Common myeloid progenitor, CD34-positive (primary cell): Measurements from ENCODE around the gene KDM7A.
A peak's percentile ranks its signal among the peaks of the same experiment; 100 is the strongest.

Experiments
- CTCF ChIA-PET: fragments of 350-600 bp; sonication (Branson Sonifier 250); formaldehyde crosslinking; loops from one replicate; lab custom pipeline; 2021; ENCODE audit warnings: antibody characterized with exemption; lab: Charles Lee
- POLR2A ChIA-PET: fragments of 350-600 bp; sonication (Branson Sonifier 250); formaldehyde crosslinking; loops from one replicate; lab custom pipeline; 2021; ENCODE audit warnings: antibody characterized with exemption; lab: Charles Lee
- DNase-seq, 3 donors: peaks; one replicate each; pipeline versions ENCODE4 v3.0.0 to v3.0.0-alpha.2; 2013
- H3K27ac ChIP-seq, 2 experiments: 1 replicate in 1 of 2; 2 replicates in 1 of 2; pipeline ENCODE4 v1.7.0; 2013; ENCODE audit warnings: inconsistent platforms in 2 of 2, low read length in 2 of 2, mild to moderate bottlenecking in 2 of 2, low read depth in 1 of 2, moderate library complexity in 1 of 2; ENCODE audit not compliant: severe bottlenecking in 2 of 2, insufficient read depth in 1 of 2, poor library complexity in 1 of 2
- H3K27me3 ChIP-seq, 5 experiments: replicated peaks in 2 of 5; 1 replicate in 3 of 5; 2 replicates in 2 of 5; pipeline versions ENCODE4 v1.6.1 to v1.7.0; 2013; ENCODE audit warnings: low read length in 4 of 5, mild to moderate bottlenecking in 2 of 5, moderate library complexity in 2 of 5, inconsistent platforms in 1 of 5; ENCODE audit not compliant: insufficient read depth in 5 of 5, control insufficient read depth in 4 of 5
- H3K36me3 ChIP-seq, 4 experiments: 1 replicate in 2 of 4; 2 replicates in 2 of 4; pipeline versions ENCODE4 v1.6.1 to v1.7.0; 2013; ENCODE audit warnings: low read length in 3 of 4, control low read depth in 1 of 4, mild to moderate bottlenecking in 1 of 4; ENCODE audit not compliant: control insufficient read depth in 4 of 4, insufficient read depth in 4 of 4
- H3K4me1 ChIP-seq, 4 experiments: 1 replicate in 3 of 4; 2 replicates in 1 of 4; pipeline versions ENCODE4 v1.6.1 to v1.7.1; 2013; ENCODE audit warnings: low read length in 3 of 4, mild to moderate bottlenecking in 3 of 4, control low read depth in 1 of 4, inconsistent platforms in 1 of 4, moderate library complexity in 1 of 4; ENCODE audit not compliant: control insufficient read depth in 4 of 4, insufficient read depth in 4 of 4; ENCODE audit errors: control extremely low read depth in 1 of 4
- H3K4me3 ChIP-seq, 7 experiments: 1 replicate in 4 of 7; 2 replicates in 3 of 7; pipeline versions ENCODE4 v1.5.1 to v1.7.0; 2013; ENCODE audit warnings: mild to moderate bottlenecking in 7 of 7, low read length in 6 of 7, moderate library complexity in 6 of 7, inconsistent platforms in 2 of 7, low read depth in 2 of 7, control low read depth in 1 of 7; ENCODE audit not compliant: insufficient read depth in 4 of 7, control insufficient read depth in 1 of 7; ENCODE audit errors: extremely low read depth in 1 of 7
- H3K9me3 ChIP-seq, 5 experiments: 1 replicate in 4 of 5; 2 replicates in 1 of 5; pipeline versions ENCODE4 v1.6.1 to v1.7.1; 2013; ENCODE audit warnings: low read length in 4 of 5, mild to moderate bottlenecking in 2 of 5, inconsistent platforms in 1 of 5, low read depth in 1 of 5, moderate library complexity in 1 of 5; ENCODE audit not compliant: control insufficient read depth in 4 of 5, insufficient read depth in 2 of 5; ENCODE audit errors: control extremely low read depth in 1 of 5
- WGBS: methylation state at CpG from one replicate; pipeline ENCODE4 v1.1.5; 2013; ENCODE audit not compliant: insufficient coverage; 5-methylcytosine and 5-hydroxymethylcytosine counted together

The KDM7A gene

DNA sequence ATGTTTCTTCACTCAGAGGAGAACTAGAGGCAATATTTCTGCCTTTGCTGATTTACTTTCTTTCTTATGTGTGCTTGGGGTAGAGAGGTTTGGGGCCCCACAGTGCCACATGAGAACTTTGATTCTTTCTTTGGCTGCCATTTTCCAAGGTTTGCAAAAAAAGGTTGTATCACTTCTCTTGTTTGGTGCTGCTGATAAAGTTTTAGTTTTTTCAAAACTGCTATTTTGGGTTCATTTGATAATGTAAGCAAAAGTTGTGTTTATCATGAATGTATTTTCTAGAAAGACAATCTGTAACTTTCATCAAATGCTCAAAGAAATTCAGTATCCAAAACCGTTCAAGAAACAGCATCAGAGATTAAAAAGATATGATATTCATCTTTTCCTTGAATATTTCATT is 83.4 kb downstream of the KDM7A start:
- no peak for DNase-seq
- H3K36me3 ChIP-seq = peaks cover 0 to 32% (median 10%) of the 10 kb centered on the region in 4 experiments

DNA sequence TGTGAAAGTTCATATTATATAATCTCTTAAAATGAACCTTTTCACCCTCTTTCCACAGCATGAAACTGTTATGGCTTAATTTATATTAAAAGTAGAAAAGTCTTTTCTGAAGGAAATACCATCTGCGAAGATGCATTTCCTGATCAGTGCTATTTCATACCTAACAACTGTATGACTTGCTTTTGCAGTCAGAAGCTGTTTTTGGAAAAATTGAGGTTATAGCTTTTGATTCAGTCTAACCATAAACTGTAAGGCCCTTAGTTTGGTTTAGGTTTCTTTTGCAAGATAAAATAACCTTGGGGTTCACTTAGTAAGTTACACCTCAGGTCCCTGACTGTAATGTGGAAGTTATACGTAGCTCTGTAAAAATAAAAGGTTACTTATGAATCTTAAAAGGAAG is 91.3 kb downstream of the KDM7A start:
- H3K9me3 ChIP-seq = no peaks in the 10 kb centered on the region
- WGBS = no CpG with 5 or more reads among the region's 2 CpGs
- no peaks in the 10 kb centered on the region for H3K36me3 ChIP-seq
- H3K4me1 ChIP-seq = peaks cover 4 to 9% (median 8%) of the 10 kb centered on the region in 4 experiments
- no peak for DNase-seq
- H3K27ac ChIP-seq = no peak overlapping the region
- H3K4me3 ChIP-seq = no peak overlapping the region
- ChIA-PET POLR2A (no interaction called here), CTCF (interaction anchor here (1.2 kb wide), 2 partner anchors 22 to 26 kb away, joined by 3 read pairs; no protein-coding TSS in a partner anchor)
- peaks cover 0 to 6% (median 0%) of the 10 kb centered on the region in 5 experiments for H3K27me3 ChIP-seq

More for the DNA sequence above, 83.4 kb downstream of the KDM7A start:
- ChIA-PET CTCF (interaction anchor here (1.2 kb wide), 1 partner anchor 19 kb away, joined by 5 read pairs; no protein-coding TSS in a partner anchor), POLR2A (no interaction called here)
- WGBS = no CpG with 5 or more reads among the region's 1 CpG
- H3K4me3 ChIP-seq = no peak overlapping the region
- no peaks in the 10 kb centered on the region for H3K27me3 ChIP-seq
- H3K9me3 ChIP-seq = no peaks in the 10 kb centered on the region
- no peak overlapping the region for H3K27ac ChIP-seq
- no peaks in the 10 kb centered on the region for H3K4me1 ChIP-seq

DNA sequence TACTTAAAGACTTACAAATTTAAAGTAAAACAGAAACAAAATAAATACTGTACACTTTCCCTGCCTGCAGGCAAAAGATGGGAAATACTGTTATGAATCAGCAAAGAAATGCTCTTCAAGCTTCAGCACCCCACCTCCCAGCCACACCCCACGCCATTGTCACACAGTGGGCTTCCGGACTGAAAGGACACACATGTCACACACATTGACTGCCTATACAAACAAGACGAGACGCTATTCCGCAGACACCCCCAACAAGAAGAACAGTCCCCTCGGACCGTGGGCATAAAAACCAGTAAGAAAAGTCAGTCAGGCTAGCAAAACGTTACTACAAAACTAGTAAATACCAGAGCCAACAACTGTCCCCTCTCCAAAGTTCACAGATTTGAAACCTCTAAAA is 91.8 kb downstream of the KDM7A start:
- Histone ChIP-seq H3K27me3 (peaks cover 0 to 6% (median 0%) of the 10 kb centered on the region in 5 experiments), H3K4me3 (no peak overlapping the region), H3K9me3 (no peaks in the 10 kb centered on the region), H3K27ac (no peak overlapping the region), H3K36me3 (no peaks in the 10 kb centered on the region), H3K4me1 (peaks cover 4 to 9% (median 8%) of the 10 kb centered on the region in 4 experiments)
- WGBS = 78% methylated on average over 6 of the region's 8 CpGs
- ChIA-PET CTCF (interaction anchor here (1.2 kb wide), 2 partner anchors 21 to 26 kb away, joined by 3 read pairs; no protein-coding TSS in a partner anchor), POLR2A (no interaction called here)
- peak in 1 of 3 donors; percentile 37 for DNase-seq

DNA sequence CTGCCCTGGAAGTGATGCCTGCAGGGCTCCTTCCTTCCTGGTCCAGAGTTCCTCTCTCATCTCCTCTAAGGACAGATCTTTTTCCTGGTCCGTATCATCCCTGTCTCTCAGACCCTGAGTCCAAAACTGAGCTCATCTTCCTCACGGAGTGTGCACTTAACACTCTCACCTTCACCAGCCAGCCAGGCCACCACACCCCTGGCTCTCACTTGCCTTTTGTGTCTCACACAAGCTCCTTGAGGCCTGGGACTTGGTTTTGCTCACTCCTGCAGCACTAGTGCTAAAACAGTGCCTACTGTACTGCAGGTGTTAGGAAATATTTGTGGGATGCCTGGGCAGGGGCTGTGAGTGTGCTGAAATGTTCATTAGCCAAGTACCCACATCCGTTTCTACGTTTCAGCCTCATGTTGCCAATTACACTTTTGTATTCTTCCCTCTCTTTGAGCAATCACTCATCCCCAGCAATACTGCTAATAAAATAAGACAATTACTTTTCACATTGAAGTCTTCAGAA is 92.6 kb downstream of the KDM7A start:
- CTCF ChIA-PET = interaction anchor here (0.9 to 1.4 kb wide), 3 partner anchors 8 to 21 kb away, joined by 3 to 6 read pairs (median 3); partner anchors contain the start of gene PARP12
- H3K36me3 ChIP-seq = no peaks in the 10 kb centered on the region
- 92% methylated on average over 2 of the region's 4 CpGs for WGBS
- H3K4me3 ChIP-seq = no peak overlapping the region
- H3K9me3 ChIP-seq = no peaks in the 10 kb centered on the region
- H3K27ac ChIP-seq = no peak overlapping the region
- peak in 1 of 3 donors; percentile 63 for DNase-seq
- H3K4me1 ChIP-seq = peaks cover 4 to 9% (median 8%) of the 10 kb centered on the region in 4 experiments
- POLR2A ChIA-PET = no interaction called here
- peaks cover 0 to 6% (median 0%) of the 10 kb centered on the region in 5 experiments for H3K27me3 ChIP-seq

DNA sequence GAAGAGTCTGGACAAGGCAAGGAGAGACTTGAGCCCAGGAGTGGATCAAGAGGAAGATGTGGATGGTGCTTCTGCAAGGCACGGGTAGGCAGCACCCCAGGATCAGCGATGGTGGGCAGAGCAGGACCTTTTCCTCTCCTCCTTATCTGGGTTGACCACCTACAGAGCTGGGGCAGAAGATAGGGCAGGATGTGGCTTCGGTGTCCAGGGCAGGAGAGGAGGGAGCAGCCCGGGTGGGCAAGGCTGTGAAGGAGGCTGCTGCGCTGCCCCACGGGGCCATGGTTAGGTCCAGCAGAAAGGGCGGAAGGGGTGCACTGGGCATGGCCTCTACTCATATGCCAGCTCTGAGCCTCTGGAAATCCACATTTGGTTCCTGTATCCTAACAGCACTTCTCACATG is 94.0 kb downstream of the KDM7A start:
- CTCF ChIA-PET = interaction anchor here (1.1 to 1.4 kb wide), 2 partner anchors 20 to 243 kb away, joined by 4 to 6 read pairs; partner anchors contain the start of gene PARP12
- Histone ChIP-seq H3K27me3 (peaks cover 0 to 6% (median 0%) of the 10 kb centered on the region in 5 experiments), H3K9me3 (no peaks in the 10 kb centered on the region), H3K36me3 (no peaks in the 10 kb centered on the region), H3K4me1 (peaks cover 4 to 16% (median 8%) of the 10 kb centered on the region in 4 experiments), H3K27ac (no peak overlapping the region), H3K4me3 (no peak overlapping the region)
- DNase-seq = no peak
- 39% methylated on average over 7 of the region's 7 CpGs for WGBS
- POLR2A ChIA-PET = no interaction called here

DNA sequence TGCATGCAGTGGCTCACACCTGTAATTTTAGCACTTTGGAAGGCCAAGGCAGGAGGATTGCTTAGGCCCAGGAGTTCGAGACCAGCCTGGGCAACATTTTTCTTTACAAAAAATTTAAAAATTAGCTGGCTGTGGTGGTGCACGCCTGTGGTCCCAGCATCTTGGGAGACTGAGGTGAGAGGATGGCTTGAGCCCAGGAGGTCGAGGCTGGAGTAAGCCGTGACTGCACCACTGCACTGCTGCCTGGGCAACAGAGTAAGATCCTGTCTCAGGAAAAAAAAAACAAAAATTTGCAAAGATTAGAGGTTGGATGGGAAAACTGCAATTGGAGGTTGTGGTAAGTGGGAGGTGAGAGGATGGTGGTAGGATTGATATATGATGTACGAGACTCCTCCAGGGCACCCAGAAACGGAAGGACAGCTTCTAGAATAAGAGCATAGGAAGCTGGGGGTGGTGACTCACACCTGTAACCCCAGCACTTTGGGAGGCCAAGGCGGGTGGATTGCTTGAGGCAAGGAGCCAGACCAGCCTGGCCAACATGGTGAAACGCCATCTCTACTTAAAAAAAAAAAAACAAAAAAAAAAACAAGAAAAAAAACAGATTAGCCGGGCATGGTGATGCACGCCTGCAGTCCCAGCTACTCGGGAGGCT is 94.9 kb downstream of the KDM7A start:
- CTCF ChIA-PET = interaction anchor here (0.7 kb wide), 1 partner anchor 398 kb away, joined by 3 read pairs; no protein-coding TSS in a partner anchor
- no peaks in the 10 kb centered on the region for H3K36me3 ChIP-seq

DNA sequence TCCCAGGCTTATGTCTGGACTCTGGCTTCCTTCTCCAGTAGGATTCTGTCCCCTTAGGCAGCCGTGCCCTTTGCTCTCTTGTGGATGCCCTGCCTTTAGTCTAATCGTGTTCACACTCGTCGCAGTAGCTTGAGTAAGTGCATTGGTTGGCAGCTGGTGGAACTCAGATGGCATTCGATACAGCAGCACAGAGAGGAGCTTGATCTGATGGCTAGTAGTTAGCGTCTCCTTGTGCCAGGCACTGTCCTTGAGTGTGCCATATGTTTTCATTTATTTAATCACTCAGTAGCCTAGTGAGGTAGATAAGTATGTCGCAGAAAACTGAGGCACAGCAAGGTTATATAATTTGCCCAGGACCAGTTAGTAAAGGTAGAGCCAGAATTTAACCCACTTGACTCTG is 95.9 kb downstream of the KDM7A start:
- Histone ChIP-seq H3K4me3 (no peak overlapping the region), H3K36me3 (no peaks in the 10 kb centered on the region), H3K4me1 (peaks cover 4 to 16% (median 8%) of the 10 kb centered on the region in 4 experiments), H3K27ac (no peak overlapping the region), H3K27me3 (peaks cover 0 to 6% (median 0%) of the 10 kb centered on the region in 5 experiments), H3K9me3 (no peaks in the 10 kb centered on the region)
- DNase-seq = no peak
- POLR2A ChIA-PET = no interaction called here
- CTCF ChIA-PET = no interaction called here
- 94% methylated on average over 6 of the region's 7 CpGs for WGBS

More for the DNA sequence above, 94.9 kb downstream of the KDM7A start:
- Histone ChIP-seq H3K27me3 (peaks cover 0 to 6% (median 0%) of the 10 kb centered on the region in 5 experiments), H3K9me3 (no peaks in the 10 kb centered on the region), H3K27ac (no peak overlapping the region), H3K4me1 (peaks cover 4 to 16% (median 8%) of the 10 kb centered on the region in 4 experiments), H3K4me3 (no peak overlapping the region)
- DNase-seq = no peak
- 96% methylated on average over 7 of the region's 11 CpGs for WGBS
- POLR2A ChIA-PET = no interaction called here
